ENCODE results near the gene SLC44A1.

SLC44A1 gene

GRCh38 chr9:105330201-105330600, 85.8 kb downstream of the SLC44A1 start:
- H3K27ac ChIP-seq: no peak overlapping the region

GRCh38 chr9:105330755-105331154, 86.3 kb downstream of the SLC44A1 start:
- no peak for TF ChIP-seq ZFX (IDR thresholded peaks at IDR 0.05; ENCODE audit: borderline replicate concordance)
- no peak for TF ChIP-seq CTCF (IDR thresholded peaks at IDR 0.05)

More at GRCh38 chr9:105330201-105330600, 85.8 kb downstream of the SLC44A1 start:
- TF ChIP-seq ZFX (IDR thresholded peaks at IDR 0.05; ENCODE audit: borderline replicate concordance) (no peak), CTCF (IDR thresholded peaks at IDR 0.05) (no peak)

GRCh38 chr9:105331160-105331559, 86.7 kb downstream of the SLC44A1 start:
- no peak for TF ChIP-seq CTCF (IDR thresholded peaks at IDR 0.05)
- no peak for TF ChIP-seq ZFX (IDR thresholded peaks at IDR 0.05; ENCODE audit: borderline replicate concordance)
- H3K27ac ChIP-seq: no peak overlapping the region

More at GRCh38 chr9:105330755-105331154, 86.3 kb downstream of the SLC44A1 start:
- H3K27ac ChIP-seq: no peak overlapping the region

GRCh38 chr9:105331755-105332154, 87.3 kb downstream of the SLC44A1 start:
- TF ChIP-seq CTCF (IDR thresholded peaks at IDR 0.05): no peak
- TF ChIP-seq ZFX (IDR thresholded peaks at IDR 0.05; ENCODE audit: borderline replicate concordance): no peak

GRCh38 chr9:105332471-105332870, 88.0 kb downstream of the SLC44A1 start:
- TF ChIP-seq ZFX (IDR thresholded peaks at IDR 0.05; ENCODE audit: borderline replicate concordance) (no peak), CTCF (IDR thresholded peaks at IDR 0.05) (no peak)
- H3K27ac ChIP-seq: no peak overlapping the region

More at GRCh38 chr9:105331755-105332154, 87.3 kb downstream of the SLC44A1 start:
- H3K27ac ChIP-seq: no peak overlapping the region

- H3K27ac ChIP-seq: no peak overlapping the region
- TF ChIP-seq ZFX (IDR thresholded peaks at IDR 0.05; ENCODE audit: borderline replicate concordance) (no peak), CTCF (IDR thresholded peaks at IDR 0.05) (no peak)
Measured at GRCh38 chr9:105333076-105333475, 88.6 kb downstream of the SLC44A1 start.

GRCh38 chr9:105333811-105334210, 89.4 kb downstream of the SLC44A1 start:
- TF ChIP-seq ZFX (IDR thresholded peaks at IDR 0.05; ENCODE audit: borderline replicate concordance): no peak
- TF ChIP-seq CTCF (IDR thresholded peaks at IDR 0.05): no peak
- H3K27ac ChIP-seq: no peak overlapping the region
